NK-92 (cell line): ENCODE data around the gene MYO18B.

ENCODE experiments used
- DNase-seq: peaks from one replicate; lab custom pipeline; 2025; ENCODE audit not compliant: unreplicated experiment; lab: John Stamatoyannopoulos, UW

The MYO18B gene

DNA sequence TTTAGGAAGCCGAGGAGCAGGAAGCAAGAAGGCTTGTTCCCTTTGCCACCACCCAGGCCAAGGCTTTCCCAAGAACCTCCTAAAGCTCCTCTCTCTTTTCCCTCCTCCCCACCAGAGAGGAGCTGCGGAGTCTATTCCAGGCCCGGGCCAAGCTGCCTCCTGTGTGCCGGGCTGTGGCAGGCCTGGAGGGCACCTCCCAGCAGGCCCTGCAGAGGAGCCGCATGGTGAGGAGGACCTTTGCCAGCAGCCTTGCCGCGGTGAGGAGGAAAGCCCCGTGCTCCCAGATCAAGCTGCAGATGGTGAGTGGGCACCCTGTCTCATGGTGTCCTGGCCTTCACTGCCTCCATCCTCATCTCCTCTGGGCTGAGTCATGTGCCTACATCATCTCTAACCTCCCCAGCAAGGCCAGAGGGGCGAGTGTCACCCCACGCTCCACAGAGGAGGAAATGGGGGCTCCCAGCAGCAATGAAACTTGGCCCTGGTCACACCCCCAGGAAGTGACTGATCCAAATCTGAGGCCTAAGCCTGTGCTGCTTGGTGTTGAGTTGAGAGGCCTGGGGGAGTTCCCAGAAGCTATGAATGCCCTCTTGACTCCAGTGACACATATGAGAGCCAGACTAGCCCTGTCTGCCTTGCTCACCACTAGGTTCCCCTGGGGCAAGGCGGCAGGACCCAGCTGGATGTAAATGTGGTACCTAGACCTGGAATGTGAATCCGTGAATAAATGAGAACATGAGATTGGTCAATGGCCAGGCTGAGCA is 104.2 kb downstream of the MYO18B start:
- no peak for DNase-seq

DNA sequence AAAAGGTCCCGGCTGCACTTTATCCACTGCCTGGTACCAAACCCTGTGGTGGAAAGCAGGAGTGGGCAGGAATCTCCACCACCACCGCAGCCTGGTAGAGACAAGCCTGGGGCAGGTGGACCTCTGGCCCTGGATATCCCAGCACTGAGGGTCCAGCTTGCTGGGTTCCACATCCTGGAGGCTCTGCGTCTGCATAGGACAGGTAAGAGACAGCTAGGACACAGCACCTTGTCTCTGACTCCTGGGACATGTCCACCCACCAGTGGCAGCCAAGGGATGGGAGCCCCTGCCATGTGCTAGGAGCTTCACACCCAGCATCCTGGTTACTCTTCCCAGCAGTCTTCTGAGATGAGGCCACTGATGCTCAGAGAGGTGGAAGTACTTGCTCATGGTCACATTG is 105.5 kb downstream of the MYO18B start:
- no peak for DNase-seq

DNA sequence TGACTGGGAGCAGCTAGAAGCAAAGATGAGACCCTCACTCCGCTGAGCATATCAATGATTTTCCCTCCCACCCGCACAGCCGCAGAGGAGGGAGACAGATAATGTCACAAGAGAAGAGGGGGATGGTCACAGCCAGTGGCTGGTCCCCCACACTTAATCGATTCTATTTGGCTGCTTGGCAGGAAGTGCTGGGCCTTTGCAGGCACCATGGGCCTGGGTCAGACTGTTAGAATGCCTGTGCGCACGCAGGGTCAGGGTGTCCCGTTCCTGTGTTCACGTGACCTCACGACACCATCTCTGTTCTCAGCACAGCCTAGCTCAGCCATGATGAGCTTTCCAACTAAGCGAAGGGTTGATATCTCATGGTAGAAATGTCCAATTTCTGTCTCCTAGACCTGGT is 107.0 kb downstream of the MYO18B start:
- DNase-seq, result no peak

DNA sequence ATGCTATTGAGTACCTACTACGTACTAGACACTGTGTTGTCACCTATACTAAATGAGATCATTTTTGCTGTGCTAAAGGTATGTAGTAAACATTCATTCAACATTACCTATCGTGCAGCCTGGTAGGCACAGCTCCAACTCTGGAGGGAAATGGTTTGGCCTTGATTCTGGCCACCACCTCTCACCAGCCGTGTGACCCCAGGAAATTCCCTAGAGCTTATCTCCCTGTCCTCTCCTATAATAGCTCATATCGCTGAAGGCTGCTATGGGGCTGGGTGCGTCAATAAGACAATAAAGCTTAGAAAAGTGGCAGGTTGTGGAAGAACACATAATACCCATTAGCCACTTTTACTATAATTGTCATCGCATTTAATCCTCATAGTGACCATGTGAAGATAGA is 107.5 kb downstream of the MYO18B start:
- DNase-seq, result no peak

DNA sequence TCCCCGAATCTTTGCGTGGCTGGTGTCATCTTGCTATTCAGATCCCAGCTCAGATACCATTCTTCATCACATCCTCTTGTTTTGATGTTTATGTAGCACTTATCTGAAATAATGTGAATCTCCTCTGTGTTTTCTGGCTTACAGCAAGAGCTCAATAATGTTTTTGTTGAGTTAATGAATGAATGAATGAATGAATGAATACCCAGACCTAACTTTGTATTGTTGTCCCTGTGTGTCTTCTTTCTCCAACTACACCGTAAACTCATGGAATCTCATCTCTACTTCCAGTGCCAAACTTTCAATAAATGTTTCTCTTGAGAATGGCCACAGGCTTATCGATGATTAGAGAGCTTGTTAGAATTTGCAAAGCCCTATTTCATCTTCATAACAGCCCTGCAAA is 110.2 kb downstream of the MYO18B start:
- DNase-seq, result no peak

DNA sequence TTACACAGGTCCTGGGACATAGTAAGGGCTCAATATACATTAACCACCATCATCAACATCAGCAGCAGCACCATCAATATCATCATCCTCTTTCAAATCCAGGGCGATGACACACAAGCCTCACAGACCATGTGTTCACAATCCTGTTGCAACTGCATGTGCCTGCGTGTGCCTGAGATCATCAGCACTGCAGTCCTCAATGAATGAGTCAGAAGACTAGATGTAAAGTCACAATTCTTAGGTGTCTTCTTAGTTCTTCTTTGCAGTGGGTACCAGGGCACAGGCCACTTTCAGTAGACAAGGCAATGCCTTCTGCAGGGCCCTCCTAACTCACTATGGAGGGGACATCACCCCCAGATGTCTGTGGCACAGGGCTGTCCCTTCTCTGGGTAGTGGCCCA is 111.1 kb downstream of the MYO18B start:
- no peak for DNase-seq

DNA sequence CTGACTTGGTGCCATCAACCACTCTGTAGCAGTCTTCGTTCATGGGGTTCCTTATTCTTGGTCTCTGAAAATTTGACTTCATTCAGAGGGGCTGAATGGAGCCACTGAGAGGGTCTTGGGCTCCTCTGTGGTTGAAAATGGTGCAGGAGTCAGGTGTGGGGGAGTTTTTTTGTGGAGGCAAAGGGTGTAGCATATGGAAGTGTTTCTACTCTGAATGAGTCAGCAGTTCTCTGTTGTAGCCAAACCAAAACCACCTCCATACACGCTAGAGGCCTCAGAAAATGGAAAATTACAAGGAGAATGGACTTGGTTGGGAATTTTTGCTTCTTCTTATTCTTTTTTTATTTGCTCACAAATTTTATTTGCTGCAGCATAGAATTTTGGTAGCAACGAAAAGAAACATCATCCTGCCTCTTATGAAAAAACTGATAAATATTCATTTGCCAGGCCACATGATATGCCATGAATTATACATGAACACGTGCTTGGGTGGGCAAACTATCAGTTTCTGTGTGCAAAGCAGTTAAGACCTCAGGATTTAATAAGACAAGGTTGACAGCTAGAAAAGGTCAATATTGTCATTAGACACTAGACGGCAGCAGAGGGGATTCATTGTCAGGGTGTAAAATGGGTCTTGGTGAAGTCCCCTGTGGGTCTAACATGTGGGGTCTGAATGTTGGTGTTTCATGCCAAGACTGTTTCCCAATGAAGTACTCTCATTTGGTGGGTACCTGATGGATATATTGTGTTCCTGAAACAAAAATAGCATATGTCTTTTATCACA is 111.7 kb downstream of the MYO18B start:
- DNase-seq, result no peak

DNA sequence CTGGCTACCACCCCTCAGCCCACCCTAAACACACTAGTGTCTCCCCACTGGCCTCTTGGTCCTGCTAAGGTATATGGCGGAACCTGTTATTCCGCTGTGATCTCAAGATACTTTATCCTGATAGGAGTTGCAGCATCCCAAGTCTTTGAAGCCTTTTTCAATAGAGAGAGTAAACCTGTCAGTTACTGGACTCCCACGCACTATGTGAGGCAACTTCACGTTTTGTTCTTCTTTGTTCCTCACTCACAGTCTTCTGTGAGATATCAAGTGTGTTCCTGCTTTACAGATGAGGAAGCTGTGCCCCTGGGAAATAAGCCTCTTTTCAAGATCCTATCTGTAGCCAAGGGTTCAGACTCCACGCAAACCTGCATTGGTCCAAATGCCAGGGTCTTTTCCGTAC is 127.8 kb downstream of the MYO18B start:
- no peak for DNase-seq

DNA sequence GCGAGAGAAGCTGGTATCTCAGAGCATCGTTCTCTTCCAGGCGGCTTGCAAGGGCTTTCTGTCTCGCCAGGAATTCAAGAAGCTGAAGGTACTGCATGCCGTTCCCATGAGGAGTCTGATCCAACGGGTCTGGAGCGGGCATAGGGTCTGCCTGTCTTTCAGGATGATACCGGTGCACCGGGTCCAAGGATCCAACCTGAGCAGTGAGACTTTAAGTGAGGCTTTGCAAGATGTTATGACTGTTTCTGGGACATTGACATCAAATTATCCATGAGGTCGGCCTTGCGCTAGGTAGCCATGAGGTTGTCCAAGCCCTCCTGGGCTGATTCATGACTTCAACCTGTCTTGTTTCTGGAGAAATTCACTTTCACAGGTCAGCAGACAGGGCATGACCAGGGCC is 132.3 kb downstream of the MYO18B start:
- no peak for DNase-seq

DNA sequence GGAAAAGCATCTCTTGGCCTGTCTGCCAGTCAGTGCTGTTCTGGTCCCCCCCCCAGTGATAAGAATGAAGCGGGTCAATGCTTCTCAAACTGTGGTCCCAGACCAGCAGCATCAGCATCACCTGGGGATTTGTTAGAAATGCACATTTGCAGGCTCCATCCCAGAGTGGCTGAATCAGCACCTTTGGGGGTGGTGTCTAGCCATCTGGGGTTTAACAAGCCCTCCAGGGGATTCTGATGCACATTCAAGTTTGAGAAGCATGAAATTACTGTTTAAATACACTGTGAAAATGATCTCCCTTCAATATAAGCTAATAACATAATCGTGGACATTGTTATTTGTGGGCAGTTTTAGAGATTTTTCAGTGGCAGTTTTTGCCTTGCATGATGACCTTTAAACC is 133.5 kb downstream of the MYO18B start:
- no peak for DNase-seq

DNA sequence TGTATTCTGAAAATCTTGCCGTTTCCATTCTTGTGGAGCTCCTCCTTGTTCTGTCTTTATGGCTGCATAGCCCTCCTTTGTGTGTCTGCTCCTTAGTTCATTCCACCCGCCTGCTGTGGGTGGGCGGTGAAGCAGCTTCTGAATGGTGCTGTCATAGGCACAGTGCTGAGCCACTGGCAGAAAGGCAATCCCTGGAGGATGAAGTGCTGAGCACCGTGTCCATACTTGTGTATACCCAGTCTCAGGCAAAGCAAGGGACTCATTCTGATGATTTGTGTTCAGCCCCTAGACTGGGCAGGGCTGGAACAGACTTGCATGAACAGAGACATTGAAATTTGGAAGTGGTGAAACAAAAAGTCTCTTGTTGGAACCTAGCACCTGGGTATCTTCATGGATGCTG is 134.9 kb downstream of the MYO18B start:
- no peak for DNase-seq

DNA sequence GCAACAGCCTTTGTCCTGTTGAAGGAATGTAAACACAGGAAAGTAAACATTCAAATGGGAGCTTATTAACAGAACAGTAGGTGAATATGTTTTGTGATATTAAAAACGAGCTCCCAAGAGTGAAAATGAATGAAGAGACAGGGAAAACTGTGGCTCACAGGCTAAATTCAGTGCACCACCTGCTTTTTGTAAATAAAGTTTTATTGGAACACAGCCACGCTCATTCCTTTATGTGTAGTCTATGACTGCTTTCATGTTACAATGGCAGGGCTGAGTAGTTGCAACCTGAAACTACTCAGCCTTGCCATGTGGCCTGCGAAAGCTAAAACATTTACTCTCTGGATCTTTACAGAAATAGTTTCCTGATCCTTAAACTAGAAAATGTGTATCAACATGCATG is 136.9 kb downstream of the MYO18B start:
- no peak for DNase-seq

DNA sequence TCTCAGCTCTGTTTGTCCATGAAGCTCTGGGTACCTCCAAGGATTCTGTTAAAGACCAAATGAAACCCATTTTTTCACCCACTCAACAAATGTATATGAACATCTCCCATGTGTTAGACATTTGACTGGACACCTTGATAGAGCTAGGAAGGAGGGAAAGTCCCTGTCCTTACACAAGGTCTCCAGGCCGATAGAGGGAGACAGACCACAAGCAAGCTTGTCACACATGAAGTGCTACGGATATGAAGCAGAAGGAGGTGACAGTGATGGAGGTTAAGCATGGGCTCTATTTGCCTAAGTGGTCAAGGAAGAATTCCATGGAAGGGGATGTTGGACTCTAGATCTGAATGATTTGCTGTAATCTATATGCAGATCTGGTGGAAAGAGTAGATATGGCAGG is 138.5 kb downstream of the MYO18B start:
- DNase-seq, result no peak

DNA sequence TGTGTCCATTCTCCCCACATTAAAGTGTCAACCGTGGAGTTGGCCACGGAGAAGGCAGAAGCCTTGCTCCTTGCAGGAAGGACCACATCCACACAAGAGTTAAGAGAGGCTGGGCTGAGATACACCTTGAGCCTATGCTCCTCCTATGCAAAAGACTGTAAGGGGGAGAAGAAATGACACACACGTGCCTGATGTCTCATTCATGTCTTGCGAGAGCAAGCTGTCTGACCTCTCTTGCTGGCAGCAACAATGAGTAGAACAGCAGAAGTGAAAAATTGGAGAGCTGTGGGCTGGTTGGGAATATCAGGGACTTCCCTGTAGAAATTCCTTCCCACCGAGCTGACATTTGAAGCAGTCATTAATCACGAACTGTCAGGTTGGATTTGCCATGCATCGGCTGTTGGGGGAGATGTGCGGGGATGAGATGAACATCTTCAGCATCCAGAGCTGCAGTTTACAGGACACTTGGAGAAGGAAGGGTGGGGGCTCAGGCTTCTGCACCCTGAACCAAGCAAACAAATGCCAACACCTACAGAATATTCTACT is 139.3 kb downstream of the MYO18B start:
- DNase-seq, result no peak

DNA sequence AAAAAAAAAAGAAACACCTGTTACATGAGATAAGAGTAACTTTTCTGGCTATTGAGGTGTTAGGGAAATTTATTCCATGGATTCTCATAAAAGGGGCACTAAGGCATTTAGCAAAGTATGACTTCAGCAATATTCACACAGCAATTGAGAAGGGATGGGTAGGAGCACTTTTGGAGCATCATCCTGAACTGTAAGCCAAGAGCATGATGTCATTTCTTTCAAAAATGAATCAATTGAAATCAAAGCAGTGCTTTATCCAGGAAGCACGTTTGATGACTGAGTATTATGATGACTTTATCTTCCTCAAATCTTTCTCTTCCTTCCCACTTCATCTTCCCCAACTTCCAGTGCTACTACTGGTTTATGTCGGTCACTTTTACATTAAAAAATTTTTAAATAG is 140.4 kb downstream of the MYO18B start:
- DNase-seq, result no peak

DNA sequence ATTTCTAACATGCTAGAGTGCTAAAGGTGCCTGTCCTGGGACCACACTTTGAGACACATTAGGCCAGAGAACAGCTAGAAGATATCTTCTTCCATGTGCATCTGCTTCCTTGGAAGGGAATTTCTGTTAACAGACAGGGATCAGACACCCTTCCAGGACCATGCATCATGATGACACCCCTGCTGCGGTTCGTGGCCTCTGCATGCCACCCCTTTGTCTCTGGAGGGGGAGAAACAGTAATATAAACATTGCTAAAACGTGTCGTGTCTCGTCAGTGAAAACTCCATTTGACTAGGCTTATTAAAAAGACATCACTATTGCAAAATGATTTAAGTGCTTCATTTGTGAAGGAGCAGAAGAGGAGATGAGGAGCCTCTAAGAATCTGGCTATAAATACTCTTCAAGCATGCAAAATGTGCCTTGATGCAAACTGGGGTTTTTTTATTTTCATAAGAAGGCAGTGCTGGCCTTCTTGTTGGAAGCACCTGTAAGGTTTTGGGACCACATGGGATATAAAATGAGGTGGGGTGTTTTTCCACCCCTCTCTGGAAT is 141.6 kb downstream of the MYO18B start:
- no peak for DNase-seq

DNA sequence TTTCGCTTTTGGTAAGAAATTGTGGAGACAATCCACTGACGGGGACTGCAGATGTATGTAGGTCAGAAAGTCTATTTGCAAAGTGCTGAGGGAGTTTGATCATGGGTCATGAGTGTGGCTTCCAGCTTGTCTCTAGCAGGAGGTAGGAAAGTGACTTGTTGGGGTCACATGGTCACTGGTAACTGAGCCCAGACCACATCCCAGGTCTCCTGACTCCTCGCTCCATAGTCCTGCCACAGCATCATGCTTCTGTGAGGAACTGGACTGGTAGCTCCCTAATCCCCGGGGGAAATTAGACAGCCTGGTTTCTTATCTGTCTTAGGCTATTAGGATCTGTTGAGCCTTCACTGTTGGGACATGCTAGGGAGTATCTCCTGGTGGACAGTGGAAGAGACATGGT is 142.1 kb downstream of the MYO18B start:
- DNase-seq, result no peak

DNA sequence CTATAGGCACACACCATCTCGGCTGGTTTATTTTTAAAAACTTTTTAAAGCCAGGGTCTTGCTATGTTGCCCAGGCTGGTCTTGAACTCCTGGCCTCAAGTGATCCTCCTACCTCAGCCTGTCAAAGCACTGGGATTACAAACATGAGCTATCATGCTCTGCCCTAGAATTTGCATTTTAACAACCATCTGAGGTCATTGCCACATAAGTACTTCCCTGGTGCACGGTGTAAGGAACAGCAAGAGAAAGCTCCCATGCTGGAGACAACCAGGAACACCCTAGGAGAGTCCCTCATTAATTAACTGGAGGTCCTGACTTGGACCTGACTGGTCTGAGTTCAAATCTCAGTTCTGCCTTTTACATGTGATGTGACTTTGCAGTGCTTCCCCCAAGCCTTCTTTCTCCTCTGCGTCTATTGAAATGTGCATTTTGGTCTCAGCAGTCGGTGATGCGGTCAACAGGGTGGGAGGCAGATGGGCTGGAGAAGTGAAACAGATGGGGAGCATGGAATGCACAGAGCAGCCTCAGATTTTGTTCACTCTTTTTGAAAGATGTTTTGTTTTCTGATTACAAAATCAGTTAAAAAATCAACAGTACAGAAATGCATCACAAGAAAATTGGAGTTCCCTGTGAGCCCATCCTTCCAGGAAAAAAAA is 146.5 kb downstream of the MYO18B start:
- DNase-seq, result no peak

DNA sequence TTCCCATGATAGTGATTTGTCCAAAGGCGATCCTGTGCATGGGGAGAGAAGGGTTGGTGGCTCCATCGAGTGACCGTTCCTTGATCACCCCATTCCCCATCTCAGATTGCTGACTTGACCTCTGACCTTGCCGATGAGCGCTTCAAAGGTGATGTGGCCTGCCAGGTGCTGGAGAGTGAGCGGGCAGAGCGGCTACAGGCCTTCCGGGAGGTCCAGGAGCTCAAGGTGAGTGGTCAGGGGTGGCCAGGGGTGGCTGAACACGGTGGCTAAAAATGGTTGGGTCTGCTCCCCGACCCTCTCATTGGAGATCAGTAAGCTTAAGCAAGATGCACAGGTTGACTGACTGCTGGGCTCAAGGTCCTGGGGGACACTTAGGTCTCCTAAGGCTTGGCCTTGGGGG is 148.7 kb downstream of the MYO18B start:
- DNase-seq, result no peak

DNA sequence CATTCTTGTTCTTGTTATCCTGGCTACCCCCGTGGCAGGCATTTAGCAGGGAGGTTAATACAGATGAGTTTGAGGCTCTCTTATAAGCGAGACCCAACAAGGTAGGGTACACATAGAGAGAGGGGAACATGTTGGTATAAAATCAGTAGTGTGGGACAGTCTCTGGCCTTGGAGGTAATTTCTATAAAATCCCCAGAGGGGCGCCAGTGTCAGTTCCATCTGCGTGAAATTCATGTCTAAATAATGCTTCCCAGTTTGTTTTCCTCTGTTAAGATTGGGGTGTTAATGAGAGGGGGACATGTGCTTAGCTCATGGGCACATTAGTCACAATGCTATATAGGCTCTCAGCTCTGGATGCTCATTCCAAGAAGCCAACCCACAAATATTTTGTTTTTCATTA is 150.7 kb downstream of the MYO18B start:
- DNase-seq, result no peak

DNA sequence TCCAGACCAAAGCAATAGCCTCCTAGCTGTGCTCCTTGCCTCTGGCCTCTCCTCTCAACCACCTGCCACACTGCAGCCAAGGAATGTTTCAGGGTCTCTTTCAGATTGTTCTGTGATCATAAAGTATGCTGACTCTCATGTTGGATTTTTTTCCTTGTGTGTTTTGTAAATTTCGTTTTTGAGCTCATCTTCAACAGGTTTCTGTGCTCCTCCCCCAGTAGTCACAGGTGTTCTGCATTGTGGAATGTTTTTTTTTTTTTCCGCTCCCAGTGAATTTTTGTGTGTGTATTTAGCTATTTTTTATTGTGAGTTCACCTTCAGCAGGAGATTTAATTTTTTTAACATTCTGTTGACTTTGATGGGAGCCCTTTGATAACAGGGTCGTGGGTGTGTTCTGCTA is 153.7 kb downstream of the MYO18B start:
- DNase-seq, result no peak

DNA sequence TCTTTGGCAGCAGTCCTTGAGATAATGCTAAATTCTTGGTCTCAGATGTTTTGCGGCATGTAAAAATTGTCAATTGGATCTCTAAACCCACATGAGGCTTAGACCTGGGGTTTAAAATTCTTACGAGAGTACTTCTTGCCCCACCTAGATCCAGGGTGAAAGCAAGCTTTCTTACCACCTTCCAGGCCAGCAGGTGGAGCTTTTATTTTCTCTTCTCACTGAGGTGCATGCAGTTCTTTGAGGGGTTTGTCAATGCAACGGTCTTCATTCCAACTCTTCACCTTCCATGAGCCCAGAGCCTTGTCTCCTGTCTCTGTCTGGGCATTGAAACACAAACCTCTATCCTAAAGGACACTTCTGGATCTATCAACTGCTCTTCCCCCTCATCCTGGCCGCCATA is 154.1 kb downstream of the MYO18B start:
- DNase-seq, result no peak
